NCI-H1092 (cell line): ENCODE measurements around the gene ATP10A.
"Not testable (repeated sequence)": the region's sequence is repeated elsewhere in the genome, so short reads cannot be mapped to it uniquely, and the experiment has no call there.

Source experiments
- DNase-seq: peaks from one replicate; lab custom pipeline; 2025; lab: John Stamatoyannopoulos, UW

Gene ATP10A

DNA sequence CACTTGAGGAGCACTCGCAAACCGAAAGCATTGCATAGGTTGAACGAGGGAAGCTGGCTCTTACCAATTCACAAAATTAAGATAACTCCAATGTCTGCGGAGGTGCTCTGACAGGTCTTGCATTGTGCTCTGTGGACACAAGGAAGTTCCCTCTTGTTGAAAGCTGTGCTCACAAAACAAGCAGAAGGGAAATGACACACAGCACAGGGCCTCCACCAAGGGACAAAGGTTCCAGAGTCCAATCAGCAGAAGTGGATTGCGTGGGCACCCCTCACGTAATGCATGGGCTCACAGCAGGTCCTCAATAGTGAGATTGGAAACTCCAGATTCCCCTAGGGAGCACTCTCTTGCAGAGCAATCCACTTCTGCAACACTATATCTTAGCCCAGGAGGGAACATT, 89.9 kb downstream of the ATP10A start:
- DNase-seq, result no peak

DNA sequence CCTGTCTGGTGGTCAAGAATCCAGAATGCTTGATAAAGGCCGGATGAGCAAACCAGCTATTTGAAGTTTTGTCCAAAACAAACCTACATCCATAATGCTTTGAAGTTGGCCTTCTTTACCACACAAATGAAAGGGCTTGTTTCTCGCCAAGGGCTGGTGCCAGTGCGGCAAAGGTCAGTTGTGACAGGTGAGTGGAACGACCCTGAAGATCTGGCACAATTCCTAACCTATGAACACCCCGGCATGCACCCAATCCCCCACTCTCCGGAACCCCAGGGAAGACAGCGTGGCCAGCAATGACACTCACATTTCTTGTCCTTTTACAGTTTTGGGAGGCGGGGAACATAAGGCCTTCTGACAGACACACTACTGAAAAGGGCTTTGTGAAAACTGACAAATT, 90.6 kb downstream of the ATP10A start:
- no peak for DNase-seq

DNA sequence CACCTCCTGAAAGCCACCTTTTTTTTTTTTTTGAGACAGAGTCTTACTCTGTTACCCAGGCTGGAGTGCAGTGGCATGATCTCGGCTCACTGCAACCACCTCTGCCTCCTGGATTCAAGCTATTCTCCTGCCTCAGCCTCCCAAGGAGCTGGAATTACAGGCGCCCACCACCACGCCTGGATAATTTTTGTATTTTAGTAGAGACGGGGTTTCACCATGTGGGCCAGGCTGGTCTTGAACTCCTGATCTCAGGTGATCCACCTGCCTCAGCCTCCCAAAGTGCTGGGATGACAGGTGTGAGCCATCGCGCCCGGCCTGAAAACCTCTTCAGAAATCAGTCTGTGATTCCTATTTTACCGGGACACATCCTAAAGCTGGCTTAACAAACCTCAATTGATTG, 91.4 kb downstream of the ATP10A start:
- not testable (repeated sequence) for DNase-seq

DNA sequence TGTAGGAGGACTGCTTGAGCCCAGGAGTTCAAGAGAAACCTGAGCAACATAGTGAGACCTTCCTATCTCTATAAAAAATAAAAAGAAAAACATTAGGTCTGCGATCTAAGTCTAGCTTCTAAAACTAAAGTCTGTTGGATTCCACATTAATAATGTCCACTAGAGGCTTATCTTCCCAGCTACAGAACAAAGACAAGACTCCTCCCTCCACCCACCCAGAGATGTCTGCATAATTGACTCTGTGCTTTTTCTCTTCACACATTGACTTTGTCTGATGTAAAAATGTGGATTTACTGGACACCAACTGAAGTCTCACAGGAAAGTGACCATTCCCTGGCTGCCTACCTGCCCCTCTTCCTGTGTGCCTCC, 91.8 kb downstream of the ATP10A start:
- DNase-seq, result no peak

DNA sequence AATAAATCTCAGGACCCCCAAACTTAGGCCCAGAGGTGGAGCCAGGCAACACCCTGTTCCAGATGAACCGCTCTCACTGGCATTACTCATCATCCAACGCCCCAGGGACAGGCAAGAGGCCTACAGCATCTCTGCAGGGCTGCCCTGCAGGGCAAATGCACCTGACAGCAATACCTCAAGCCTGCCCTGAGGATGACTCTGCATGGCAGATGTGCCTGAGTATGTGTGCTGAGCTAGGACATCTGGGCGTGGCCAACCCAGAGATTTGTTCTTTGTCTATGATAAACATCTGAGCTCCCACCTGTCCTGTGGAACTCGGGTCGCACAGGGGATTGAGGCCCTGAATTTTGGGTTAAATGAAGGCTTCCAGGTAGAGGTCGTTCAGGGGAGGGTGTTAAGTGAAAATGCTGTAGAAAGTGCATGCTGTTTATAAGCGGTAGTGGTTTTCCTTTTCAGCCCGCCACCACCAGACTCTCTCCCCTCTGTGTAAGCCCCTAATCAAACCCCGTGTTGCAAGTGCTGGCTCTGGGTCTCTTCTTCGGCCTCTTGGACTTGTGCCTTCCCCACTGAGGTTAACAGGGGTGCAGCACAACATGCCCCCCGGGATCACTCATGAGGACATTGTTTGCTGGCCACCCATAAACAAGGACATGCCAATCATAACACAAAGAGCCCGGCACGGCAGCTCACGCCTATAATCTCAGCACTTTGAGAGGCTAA, 92.3 kb downstream of the ATP10A start:
- no peak for DNase-seq

DNA sequence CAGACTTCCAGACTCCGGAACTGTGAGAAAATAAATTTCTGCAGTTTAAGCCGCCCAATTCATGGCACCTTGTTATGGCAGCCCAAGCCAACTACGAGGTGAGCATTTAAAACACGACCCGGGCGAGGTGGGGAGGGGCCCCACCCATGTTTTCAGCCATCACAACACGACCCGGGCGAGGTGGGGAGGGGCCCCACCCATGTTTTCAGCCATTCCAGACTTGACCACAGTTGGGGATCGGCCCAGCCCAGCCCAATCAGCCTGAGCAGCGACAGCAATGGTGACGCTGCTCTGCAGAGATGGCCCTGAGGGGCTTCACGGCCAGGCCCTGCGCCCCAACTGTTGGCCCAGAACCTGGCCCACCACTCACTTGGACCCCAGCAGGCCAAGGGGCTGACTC, 93.1 kb downstream of the ATP10A start:
- DNase-seq, result no peak

DNA sequence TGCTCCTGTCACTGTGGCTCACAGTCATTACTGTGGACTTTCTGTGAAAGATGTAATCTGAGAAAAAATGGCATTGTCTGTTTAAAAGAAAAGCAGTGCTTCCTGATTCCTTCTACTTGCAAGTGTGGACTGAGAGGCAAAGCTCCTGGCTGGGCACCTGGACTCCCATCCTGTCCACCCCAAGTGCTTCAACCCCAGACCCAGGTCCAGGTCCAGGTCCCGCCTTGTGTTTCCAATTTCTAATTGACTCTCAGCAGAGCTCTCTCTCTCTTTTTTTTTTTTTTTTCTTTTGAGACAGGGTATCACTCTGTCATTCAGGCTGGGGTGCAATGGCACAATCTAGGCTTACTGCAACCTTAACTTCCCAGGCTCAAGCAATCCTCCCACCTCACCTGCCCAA, 94.9 kb downstream of the ATP10A start:
- no peak for DNase-seq

DNA sequence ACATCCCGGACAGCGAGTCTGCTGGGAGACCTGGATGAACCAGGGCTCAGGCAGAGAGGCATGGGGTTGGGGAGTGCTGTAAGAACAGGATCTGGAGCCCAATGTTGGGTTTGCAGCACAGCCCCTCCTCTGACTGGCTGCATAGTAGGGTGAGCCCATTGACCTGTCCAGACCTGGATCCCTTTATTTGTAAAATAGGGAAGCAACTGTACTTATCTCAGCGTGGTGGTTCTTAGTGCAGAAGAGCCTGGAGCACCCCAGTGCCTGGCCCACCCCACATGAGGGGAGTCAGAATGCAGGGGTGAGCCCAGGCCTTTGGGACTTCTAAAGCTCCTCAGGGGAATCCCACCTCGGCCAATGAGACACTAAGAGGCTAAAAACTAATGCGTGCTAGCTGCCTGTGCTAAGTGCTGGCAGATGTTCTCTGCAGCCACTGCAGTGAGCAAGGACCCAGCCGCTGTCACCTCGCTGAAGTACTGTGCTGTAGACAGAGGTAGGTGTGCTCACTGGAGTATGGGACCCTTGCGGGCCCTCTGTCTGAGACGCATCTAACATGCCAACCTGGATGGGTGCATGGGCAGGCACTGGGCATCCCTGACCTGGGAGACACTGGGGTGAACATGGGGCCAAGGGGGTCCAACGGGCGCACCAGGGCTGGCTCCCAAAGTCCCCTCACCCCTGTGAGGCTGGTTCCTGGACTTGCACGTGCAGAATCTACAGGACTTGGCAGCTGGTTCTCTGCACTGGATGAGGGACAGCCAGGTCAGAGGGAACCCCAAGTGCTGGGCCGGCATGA, 95.6 kb downstream of the ATP10A start:
- DNase-seq, result no peak

DNA sequence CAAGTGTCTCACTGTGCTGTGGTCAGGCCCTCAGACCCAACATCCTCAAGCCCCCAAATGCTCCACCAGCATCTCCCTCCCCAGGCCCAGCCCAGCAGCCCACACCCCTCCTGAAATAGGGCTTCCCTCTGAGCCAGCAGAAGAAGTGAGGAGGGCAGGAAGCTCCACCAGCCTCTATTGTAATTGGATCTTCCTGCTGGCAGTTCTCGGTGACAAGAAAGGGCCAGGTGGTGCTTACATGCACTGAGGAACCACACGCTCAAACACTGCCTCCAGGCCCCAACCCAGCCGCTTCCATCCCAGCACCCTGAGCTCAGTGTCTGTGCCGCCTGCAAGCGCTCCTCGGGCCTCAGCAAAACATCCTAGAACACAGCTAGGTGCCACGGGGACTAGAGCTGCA, 96.7 kb downstream of the ATP10A start:
- no peak for DNase-seq

DNA sequence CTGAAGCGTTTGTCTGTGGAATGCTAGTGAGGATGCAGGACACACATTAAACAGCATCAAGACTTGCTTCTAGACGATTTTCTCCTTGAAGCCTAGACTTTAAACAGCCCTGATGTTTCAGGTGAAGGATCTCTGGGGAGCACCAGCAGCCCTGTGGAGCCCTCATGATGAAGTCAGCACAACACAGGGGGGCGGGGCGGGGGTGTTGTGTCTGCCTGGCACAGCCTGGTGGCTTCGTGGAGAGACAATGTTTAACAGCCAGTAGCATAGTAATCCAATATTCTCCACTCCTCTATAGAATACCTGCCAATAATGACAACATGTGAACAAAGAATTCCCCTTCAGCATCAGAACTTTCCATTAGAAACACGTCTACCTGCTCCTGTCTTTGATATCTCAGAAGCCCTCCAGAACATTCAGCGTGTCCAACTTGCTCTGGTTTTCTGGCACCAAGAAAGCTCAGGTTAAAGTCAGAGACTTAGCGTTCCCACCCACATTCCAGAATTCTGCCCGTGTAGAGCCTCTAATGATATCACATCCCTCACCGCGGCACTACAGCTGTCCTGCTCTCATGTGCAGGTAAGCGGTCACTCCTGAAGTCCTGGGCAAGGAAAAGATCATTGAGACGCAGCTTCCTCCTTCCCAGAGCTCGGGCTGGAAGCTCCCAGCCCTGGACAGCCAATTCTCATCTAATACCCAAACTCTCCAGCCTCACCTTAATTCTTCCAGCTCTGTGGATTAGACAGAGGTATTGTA, 98.0 kb downstream of the ATP10A start:
- no peak for DNase-seq

DNA sequence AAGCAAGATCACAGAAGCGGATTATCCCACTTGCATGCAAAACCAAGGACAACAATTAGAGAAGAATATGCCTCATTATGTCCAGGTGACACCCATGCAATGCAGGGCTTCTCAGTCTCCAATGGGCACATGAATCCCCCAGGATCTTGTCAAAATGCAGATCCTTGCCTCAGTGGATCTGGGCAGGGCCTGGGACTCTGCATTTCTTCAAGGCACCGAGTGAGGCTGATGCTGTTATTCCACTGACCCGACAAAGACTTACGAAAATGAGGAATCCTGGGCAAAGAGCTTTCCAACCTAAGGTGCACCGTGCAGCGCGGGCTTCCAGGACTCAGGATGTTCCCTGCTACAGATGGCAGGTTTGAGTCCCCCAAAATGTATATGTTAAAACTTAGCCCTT, 99.2 kb downstream of the ATP10A start:
- DNase-seq, result no peak

DNA sequence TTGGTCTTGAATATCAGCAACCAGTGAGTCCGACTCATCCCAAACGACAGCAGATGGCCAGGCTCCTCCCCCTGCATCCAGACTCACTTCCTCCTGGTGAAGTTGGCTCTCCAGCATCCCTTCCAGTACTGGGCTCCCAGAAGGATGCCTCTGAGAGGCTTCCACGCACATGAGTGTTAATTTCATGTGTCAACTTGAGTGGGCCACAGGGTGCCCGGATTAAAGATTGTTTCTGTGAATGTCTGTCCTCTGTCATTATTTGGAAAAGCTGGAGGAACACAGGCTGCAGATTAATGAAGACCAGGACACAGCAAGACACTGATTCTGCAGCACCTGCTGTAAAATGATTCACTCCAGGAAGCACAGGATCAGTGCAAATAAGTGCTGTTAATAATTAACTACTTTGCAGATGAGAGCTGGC, 99.8 kb downstream of the ATP10A start:
- DNase-seq, result no peak

DNA sequence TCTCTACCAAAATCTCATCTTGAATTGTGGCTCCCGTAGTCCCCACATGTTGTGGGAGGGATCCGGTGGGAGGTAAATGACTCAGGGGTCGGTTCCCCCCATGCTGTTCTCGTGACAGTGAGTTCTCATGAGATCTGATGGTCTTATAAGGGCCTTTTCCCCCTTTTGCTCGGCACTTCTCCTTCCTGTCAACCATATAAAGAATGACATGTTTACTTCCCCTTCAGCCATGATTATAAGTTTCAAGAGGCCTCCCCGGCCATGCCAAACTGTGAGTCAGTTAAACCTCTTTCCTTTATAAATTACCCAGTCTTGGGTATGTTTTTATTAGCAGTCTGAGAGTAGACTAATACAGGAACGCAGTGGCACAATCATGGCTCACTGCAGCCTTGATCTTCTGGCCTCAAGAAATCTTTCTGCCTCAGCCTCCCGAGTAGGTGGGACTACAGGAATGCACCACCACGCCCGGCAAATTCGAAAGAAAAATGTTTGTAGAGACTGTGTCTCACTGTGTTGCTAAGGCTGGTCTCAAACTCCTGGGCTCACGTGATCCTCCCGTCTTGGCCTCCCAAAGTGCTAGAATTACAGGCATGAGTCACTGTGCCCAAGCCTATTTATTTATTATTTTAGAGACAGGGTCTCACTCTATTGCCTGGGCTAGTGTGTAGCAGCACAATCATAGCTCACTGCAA, 101.0 kb downstream of the ATP10A start:
- no peak for DNase-seq

DNA sequence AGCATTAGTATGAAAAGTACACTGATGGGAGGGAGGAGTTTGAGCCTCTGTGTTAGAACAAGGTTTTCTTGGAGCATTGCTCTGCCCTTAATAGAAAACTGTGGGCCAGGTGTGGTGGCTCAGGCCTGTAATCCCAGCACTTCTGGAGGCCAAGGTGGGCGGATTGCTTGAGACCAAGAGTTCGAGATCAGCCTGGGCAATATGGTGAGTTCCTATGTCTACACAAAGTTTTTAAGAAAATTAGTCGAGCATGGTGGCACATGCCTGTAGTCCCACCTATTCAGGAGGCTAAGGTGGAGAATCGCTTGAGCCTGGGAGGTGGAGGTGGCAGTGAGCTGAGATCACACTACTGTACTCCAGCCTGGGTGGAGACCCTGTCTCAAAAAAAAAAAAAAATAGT, 103.7 kb downstream of the ATP10A start:
- DNase-seq, result no peak

DNA sequence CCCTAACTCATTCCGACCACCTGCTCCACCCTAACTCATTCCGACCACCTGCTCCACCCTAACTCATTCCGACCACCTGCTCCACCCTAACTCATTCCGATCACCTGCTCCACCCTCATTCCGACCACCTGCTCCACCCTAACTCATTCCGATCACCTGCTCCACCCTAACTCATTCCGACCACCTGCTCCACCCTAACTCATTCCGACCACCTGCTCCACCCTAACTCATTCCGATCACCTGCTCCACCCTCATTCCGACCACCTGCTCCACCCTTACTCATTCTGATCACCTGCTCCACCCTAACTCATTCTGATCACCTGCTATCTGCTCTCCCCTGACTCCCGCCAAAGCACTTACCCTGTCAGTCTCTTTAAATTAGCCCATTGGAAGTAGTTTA, 104.5 kb downstream of the ATP10A start:
- DNase-seq, result not testable (repeated sequence)

DNA sequence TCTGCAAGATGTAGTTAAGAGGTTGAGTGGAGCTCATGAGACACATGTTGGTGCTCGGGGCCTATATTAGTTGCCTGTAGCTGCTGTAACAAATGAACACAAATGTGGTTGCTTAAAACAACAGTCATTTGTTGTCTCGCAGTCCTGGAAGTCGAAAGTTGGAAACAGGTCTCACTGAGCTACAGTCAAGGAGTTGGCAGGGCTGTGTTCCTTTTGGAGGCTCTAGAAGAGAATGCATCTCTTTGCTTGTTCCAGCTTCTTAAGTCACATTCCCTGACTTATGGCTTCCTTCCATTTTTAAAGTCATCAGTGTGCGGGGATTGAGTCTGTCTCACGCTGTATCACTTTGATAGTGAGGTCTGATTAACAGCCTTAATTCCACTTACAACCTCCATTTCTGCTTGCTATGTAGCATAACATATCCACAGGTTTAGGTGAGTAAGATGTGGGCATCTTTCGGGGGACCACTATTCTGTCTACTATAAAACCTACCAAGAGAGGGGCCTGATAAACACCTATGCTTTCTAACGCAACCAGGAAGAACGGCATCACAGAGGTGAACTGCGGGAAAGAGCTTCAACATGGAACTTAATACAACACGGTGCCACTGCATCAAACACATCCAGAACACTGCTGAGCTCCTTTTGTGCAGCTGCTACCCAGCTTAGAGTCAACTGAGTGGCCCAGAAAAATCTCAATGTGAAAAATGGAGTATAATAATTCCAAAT, 119.4 kb downstream of the ATP10A start:
- no peak for DNase-seq

DNA sequence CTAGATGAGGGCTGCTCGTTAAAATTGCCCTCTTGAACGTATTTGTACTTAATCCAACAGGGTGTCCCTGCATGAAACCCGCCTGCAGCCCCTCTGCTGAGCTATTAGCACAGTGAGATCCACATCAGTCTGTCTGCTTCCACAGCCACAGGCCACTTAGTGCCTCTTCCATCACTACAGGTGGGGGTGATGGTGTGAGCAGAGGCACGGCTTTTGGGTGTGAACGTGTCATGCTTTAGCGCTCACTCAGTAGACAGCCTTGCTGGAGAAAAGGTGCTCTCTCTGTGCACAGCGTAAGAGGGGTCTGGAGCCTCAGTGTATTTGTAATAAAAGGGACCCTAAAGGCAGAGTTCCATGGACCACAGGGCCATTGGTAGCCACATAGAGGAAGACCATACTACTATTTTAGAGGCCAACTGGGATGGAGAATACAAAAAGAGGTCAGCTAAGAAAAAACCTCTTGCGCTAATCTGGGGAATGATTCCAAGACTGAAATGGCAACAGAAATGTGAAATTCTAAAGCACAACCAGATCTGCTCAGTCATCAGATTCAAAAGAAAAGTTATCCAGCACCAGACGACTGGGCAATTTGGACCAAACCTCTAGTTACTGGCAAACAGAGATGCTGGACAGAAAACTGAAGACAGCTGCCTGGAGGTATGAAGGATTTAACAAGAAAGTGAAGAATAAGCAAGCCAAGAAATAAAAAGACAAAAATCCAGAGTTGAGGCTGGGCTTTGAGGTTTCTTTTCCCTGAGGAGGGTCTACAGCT, 120.2 kb downstream of the ATP10A start:
- DNase-seq, result no peak

DNA sequence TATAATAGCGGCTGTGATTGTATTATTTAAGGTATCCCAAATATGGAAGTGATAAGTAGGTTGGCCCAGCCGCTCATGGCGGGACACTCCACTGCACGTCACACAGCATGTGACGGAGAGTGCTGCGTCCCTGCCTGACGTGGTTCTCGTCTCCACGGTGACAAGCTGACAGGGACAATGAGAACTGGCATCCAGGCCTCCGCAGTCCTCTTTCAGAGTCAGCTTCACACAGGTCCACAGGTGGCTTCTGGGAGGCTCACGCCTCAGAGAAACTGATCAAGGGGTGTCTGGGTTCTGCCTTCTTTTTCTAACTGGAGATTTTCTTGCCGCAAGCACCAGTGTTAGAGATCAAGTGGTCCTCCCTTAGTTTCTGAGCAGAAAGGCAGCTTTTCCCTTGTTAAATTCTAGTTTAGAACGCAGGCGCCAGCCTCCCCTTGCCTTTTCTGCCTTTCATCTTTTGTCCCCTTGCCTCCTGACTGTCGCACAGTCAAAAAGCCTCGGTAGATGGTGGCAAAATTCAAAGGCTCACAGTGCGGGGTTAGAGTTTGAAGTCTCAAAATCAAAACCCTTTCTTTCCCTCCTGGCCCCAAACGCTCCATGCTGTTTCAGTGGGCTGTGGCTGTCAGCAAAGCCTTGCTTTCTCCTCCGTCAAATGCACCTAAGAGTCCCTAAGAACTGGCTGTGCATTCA, 120.9 kb downstream of the ATP10A start:
- DNase-seq, result no peak

DNA sequence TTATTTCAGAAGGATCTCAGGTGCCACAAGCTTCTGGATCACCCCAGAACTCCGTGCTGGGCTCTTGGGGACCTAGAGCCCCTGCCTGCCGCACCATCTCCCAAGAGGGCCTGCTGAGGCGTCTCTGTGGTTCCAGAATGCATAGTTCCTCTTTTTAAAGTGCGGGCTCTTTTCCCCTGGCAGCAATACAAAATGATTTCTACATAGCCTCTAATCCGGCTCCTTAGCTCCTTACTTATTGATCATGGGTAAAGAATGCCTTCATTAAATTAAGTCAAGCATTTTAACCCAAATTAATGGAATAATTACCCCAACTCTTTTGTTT, 121.9 kb downstream of the ATP10A start:
- DNase-seq, result no peak
